HG03103 (cell line): ENCODE results near the gene NOM1.

Source experiments
- ATAC-seq: cut with Tn5 transposase; IDR thresholded peaks from one replicate; pipeline ENCODE4 v1.9.1; 2021; ENCODE audit warnings: low read depth; ENCODE audit not compliant: unreplicated experiment

The NOM1 gene

GRCh38 chr7:157003756-157004520 lies 54.4 kb downstream of the NOM1 start:
- no peak for ATAC-seq

DNA sequence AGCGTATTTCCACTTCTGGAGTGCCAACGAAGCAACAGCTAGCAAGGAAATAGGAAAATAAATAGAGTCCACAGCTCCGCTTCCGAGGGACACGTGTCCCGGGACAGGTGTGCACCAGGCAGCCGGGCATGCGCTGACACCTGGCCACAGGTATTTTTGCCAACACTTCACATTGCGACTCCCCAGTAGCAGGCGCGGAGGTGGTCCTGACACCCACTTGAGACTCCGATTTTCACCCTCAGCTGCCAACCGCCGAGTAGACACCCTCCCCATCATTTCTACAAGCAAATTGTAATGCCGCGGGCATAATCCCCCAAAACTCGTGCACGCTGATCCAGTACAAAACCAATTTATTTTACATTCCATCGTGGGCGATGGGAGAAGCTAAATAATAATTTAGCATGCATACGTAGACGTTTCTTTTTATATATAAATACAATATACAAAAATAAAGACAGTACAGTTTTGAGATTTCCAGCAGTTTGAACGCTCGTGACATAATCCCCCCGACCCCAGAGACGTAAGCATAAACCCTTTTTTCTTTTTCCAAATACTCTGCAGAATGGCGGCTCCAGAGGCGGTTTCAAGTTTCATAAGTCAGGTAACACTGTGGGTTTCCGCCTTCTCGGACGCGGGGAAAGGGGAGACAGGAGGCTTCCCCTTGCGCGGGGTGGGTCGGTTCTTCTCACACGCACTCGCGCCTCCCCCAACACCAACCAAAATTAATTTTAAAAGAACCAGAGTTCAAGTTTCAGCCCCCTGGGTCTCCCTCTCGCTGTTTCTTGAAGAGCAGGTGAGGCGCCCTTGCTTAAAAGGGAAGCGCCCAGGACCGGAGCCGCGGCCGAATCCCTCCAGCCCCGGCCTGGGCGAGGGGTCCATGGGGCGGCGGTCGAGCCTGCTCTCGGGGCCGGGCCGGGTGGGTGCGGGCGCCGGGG lies 55.3 kb downstream of the NOM1 start:
- no peak for ATAC-seq

DNA sequence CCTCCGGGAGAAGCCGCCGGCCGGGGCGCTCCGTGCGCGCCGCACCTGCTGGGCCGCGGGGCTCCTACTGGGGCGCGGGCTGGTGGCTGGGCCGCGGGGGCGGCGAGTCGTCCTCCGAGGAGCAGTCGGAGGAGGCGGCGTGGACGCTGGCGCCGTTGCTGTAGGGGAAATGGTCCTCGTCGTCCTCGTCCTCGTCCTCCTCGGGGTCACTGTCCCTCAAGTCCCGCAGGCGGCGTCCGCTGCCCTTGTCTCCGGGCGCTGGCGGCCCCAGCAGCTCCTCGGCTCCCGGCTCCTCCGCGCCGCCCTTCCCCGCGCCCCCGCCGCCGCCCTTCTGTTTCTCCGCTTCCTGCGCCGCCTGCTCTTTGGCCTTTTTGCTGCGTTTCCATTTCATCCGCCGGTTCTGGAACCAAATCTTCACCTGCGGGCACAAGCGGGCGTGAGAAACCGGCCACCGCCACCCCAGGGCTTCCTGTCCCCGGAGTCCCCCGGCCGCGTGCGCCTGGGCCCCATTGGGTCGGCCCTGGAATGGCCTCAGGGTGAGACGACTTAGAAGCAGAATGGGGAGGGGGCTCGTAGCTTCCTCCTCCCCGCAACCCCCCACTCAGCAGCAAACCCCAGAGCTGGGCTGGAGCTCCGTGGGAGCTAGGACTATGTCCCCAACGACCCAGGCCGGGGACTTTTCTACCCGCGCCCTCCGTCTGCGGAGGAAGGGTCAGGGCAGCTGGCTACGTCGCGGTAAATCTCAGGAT lies 56.1 kb downstream of the NOM1 start:
- ATAC-seq, result no peak

- ATAC-seq, result no peak
Observed at GRCh38 chr7:157006205-157006747, 56.8 kb downstream of the NOM1 start.

GRCh38 chr7:157006829-157007469 lies 57.4 kb downstream of the NOM1 start:
- ATAC-seq, result no peak

DNA sequence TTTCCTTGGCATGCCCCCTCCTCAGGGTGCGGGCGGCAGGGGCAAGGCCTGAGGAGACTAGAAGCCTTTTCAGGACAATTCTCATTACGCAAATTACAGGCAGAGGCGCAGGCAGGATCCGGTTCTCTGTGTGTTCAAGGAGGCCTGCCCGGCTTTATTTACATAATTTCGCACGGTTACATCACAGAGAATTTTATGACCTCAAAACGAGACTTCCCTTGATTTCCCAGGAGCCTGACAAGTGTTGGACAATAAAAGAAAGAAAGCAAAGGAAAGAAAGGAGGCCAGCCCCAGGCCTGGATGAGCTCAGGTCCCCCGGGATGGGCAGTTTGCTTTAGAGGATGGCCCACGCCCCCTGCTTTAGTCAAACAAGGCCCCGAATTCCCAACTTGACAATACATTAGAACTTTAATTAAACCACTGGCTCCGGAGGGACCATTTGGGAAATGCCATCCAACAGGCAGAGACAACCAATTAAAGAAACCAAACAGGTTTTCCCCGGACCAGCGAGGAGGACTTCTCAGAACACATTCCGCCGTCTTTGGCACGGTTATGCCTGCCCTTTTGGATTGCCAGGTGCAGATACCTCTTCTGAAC lies 58.1 kb downstream of the NOM1 start:
- no peak for ATAC-seq

DNA sequence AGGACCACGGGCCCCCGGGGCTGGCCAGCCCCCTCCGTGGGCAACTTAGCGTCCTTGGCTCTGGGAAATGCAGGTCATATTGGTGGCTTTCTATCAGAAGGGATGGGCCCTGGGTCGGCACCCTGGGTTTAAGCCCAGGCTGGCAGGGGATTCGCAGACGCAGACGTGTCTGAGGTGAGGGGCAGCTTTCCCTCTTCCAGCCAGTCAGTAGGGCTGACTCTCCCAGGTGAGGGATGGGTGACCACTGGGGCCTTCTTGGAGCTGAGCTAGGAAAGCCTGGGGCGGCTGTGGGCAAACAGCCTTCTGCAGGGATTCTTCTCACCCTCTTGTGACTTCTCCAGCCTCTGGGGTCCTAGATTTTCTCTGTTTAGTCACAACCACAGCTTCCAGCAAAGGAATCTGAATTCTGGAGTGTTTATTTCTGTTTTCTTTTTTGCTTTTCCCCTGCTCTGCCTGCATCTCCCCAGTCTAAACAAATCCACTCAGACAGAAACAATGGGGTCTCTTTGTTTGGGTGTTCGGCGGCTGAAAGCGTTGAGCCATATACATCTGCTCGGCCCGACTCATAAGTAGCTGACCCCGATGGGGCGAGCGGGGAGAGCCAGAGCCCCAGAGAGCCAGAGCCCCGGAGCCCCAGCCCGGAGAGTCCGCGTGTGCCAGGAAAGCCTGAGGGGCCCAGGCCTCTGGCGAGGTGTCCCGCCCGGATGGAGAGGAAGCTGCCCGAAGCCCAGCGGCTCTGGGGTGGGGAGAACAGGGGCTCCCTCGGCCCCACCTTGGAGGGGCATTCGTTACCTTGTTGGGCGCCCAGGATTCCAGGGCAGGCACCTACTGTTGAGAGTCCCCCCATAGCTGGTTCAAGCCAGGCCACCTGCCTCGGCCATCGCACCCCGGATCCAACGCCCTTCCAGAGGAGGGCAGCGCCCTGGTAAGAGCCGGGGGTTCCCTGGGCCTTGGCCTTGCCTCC lies 59.0 kb downstream of the NOM1 start:
- no peak for ATAC-seq

DNA sequence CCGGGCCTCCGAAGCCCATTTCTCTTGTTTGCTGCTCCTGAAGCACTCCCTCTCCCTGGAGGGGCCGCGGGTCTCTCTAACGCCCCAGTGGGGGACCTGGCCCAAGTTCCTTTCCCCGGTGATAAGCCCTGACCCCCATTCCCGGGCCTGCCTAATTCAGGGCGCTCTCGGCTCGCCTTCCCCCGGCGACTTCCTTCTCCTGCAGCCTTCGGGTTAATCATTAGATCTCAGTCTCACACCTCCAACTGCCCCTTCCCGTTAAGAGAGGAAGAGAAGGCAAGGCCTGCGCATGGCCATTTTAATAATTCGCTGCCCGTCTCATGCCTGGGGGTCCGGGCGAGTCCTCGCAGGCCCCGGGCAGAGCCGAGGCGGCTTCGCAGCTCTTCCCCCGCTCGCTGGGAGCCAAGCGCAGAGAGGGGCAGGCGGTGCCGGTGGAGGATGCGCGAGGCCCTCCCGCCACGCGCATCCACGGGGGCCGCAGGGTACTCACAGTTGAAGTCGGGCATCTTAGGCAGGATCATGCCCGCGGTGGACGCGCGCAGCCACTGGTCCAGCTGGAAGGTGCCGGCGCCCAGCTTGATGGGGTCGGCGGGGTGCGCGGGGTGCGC lies 59.8 kb downstream of the NOM1 start:
- no peak for ATAC-seq

GRCh38 chr7:157009778-157010587 lies 60.5 kb downstream of the NOM1 start:
- ATAC-seq, result peak; percentile 18

DNA sequence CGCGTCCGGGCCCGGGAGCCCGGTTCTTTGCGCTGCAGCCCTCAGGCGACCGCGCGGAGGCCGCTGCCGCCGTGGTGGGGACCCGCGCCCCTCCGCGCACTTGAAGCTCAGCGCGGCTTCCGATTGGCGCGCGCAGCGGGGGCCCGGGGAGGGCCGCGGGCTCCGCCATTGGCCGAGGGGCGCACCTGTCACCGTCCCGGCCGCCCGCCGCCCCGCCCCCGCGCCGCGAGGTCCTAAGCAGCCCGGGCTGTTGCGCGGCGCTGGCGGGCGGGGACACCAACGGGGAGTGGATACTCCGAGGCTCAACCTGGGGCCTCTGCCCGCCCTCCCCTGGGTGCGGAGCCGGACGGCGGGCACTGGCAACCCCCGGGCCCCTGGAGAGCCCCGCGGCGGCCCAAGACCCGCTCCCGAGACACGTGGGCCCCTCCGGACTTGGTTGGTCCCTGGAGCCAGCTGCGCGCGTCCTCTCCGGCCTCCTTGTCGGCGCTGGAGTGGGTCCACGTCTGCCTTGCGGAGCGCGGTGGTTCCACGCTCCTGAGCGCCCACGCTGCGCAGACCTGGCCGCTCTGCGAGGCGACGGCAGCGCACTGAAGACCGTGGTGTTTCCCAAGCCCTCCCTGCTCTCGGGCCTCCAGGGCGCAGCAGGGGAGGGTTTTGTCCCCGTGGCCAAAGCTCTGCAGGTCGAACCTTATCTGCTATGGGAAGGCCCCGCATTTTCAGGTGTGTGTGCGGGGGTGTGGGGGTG lies 61.2 kb downstream of the NOM1 start, which contains the start of gene MNX1:
MNX1 (minus strand) TSS at position 76 of the 745 bp plus-strand sequence. CDS start 313 bp downstream, outside the sequence.
- peak; percentile 73 for ATAC-seq

DNA sequence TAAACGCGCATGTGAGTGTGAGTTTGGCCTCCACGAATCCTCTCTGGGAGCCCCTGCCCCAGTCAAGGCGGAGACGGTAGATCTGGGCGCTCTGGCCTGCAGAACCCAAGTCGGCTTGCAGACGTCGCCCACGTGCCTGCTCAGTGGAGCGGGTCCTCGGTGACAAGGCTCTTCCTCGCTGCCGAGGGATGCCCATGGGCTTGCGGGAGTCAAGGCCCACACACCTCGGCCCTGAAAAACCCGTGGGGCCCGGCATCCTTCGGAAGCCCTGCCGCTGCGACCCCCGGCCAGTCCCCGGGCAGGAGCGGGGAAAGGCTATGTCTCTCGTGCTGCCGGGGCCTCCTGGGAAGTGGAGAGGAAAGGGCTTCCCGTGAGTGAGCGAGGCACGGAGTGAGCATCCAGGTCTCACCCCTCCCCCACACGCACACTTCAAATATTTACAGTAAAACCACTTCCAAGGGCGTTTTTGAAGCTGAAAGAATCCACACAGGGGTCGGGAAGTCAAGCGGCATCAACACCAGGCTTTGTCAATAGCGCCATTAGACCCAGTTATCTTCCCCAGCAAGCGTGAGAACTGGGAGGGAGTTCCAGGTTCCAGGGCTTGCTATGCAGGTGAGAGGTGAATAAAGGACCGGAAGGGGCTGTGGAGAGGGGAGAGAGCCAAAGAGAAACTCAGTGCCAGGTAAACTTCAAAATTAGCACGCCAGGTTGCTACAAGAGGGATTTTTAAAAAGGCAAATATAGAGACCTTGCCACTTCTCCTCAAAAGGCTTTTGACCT lies 62.0 kb downstream of the NOM1 start:
- ATAC-seq, result no peak

GRCh38 chr7:157012113-157012547 lies 62.6 kb downstream of the NOM1 start:
- no peak for ATAC-seq

- ATAC-seq, result no peak
Observed at GRCh38 chr7:157013101-157013500, 63.6 kb downstream of the NOM1 start.

GRCh38 chr7:157013602-157014549 lies 64.4 kb downstream of the NOM1 start:
- no peak for ATAC-seq
